Loucy (cell line): ENCODE data around the gene EPG5.

Source experiments
- H2AFZ ChIP-seq: fragments of 200-600 bp; sonication (generic); 2 replicates; pipeline ENCODE4 v1.6.0; 2016; ENCODE audit warnings: antibody characterized with exemption, mild to moderate bottlenecking, low read length, moderate library complexity
- H3F3A ChIP-seq: fragments of 200-600 bp; 2 replicates; pipeline ENCODE4 v1.6.0; 2016; ENCODE audit warnings: antibody characterized with exemption, low read depth, mild to moderate bottlenecking
- H3K27me3 ChIP-seq: fragments of 200-600 bp; sonication (generic); 2 replicates; pipeline ENCODE4 v1.6.1; 2014; ENCODE audit warnings: low read length, mild to moderate bottlenecking; ENCODE audit not compliant: insufficient read depth, poor library complexity, severe bottlenecking
- H3K36me3 ChIP-seq: fragments of 200-600 bp; sonication (generic); 2 replicates; pipeline ENCODE4 v1.6.1; 2016; ENCODE audit warnings: low read length; ENCODE audit not compliant: insufficient read depth
- H3K4me1 ChIP-seq: fragments of 200-600 bp; sonication (generic); 2 replicates; pipeline ENCODE4 v1.5.1; 2014; ENCODE audit warnings: low read length, mild to moderate bottlenecking; ENCODE audit not compliant: insufficient read depth, poor library complexity, severe bottlenecking
- H3K4me2 ChIP-seq: fragments of 200-600 bp; sonication (generic); 2 replicates; pipeline ENCODE4 v1.6.0; 2014; ENCODE audit warnings: antibody characterized with exemption, low read length, low read depth, mild to moderate bottlenecking; ENCODE audit not compliant: poor library complexity, severe bottlenecking
- H3K4me3 ChIP-seq: fragments of 200-600 bp; sonication (generic); 2 replicates; pipeline ENCODE4 v1.5.1; 2014; ENCODE audit warnings: low read length, mild to moderate bottlenecking, mixed read lengths; ENCODE audit not compliant: poor library complexity, severe bottlenecking
- H3K79me2 ChIP-seq: fragments of 200-600 bp; sonication (generic); 2 replicates; pipeline ENCODE4 v1.6.1; 2014; ENCODE audit warnings: low read length; ENCODE audit not compliant: insufficient read depth
- H3K9ac ChIP-seq: fragments of 200-600 bp; sonication (generic); 2 replicates; pipeline ENCODE4 v1.6.0; 2014; ENCODE audit warnings: mild to moderate bottlenecking, low read depth, low read length, moderate library complexity; ENCODE audit not compliant: poor library complexity, severe bottlenecking
- H3K9me2 ChIP-seq: fragments of 200-600 bp; sonication (generic); replicated peaks from 2 replicates; pipeline ENCODE4 v1.6.1; 2016; ENCODE audit warnings: low read depth, low read length, mixed read lengths
- H3K9me3 ChIP-seq: fragments of 200-600 bp; sonication (generic); 2 replicates; pipeline ENCODE4 v1.6.1; 2014; ENCODE audit warnings: mild to moderate bottlenecking, antibody characterized with exemption, low read length, low read depth; ENCODE audit not compliant: insufficient read depth
- H4K20me1 ChIP-seq: fragments of 200-600 bp; sonication (generic); 2 replicates; pipeline ENCODE4 v1.6.0; 2014; ENCODE audit warnings: antibody characterized with exemption, low read length, mild to moderate bottlenecking; ENCODE audit not compliant: insufficient read depth, poor library complexity, severe bottlenecking
- EZH2phosphoT487 ChIP-seq: fragments of 200-600 bp; IDR thresholded peaks from 2 replicates; pipeline ENCODE4 v1.6.1; 2018; ENCODE audit warnings: antibody characterized with exemption, mild to moderate bottlenecking, moderate library complexity, borderline replicate concordance
- TF ChIP-seq, protein P1 (sequence below): fragments of 200-600 bp; sonication (generic); conservative IDR thresholded peaks from 2 replicates; pipeline ENCODE4 v1.5.1; 2014; ENCODE audit warnings: mild to moderate bottlenecking, antibody characterized with exemption, low read length

The EPG5 gene

DNA sequence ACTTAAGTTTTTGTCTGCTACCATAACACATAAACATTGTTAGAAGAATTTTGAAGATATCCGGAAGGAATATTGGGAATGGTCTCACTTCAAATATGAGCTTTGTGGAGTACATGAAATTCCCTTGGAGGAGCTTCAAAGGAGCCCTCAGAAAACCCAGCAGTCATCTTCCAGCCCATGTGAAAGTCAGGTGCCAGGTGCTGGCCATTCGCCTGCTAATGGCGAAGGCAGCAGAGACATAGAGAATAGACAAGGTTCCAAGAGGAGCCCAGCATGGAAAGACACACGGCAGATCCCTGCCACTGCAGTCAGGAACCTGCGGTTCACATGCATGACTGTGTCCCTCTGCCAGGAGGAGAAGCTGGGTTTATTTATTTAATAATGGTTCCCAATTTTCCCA is 40.0 kb upstream of the EPG5 start:
- TF ChIP-seq, protein P1, sequence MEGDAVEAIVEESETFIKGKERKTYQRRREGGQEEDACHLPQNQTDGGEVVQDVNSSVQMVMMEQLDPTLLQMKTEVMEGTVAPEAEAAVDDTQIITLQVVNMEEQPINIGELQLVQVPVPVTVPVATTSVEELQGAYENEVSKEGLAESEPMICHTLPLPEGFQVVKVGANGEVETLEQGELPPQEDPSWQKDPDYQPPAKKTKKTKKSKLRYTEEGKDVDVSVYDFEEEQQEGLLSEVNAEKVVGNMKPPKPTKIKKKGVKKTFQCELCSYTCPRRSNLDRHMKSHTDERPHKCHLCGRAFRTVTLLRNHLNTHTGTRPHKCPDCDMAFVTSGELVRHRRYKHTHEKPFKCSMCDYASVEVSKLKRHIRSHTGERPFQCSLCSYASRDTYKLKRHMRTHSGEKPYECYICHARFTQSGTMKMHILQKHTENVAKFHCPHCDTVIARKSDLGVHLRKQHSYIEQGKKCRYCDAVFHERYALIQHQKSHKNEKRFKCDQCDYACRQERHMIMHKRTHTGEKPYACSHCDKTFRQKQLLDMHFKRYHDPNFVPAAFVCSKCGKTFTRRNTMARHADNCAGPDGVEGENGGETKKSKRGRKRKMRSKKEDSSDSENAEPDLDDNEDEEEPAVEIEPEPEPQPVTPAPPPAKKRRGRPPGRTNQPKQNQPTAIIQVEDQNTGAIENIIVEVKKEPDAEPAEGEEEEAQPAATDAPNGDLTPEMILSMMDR, result no peak
- TF ChIP-seq EZH2phosphoT487, result no peak
- no peak overlapping the region for H3K4me2 ChIP-seq
- H3K9me3 ChIP-seq, result peaks cover under 1% of the 10 kb centered on the region; the same call in 1 of the 2 replicates
- no peaks in the 10 kb centered on the region for H3K79me2 ChIP-seq
- no peaks in the 10 kb centered on the region for H3K36me3 ChIP-seq
- no peak overlapping the region for H3K4me3 ChIP-seq
- H3F3A ChIP-seq, result no peaks in the 10 kb centered on the region
- no peaks in the 10 kb centered on the region for H4K20me1 ChIP-seq
- H3K9me2 ChIP-seq, result no peaks in the 10 kb centered on the region
- no peak overlapping the region for H3K9ac ChIP-seq
- no peak overlapping the region for H2AFZ ChIP-seq
- H3K4me1 ChIP-seq, result no peaks in the 10 kb centered on the region
- no peaks in the 10 kb centered on the region for H3K27me3 ChIP-seq

DNA sequence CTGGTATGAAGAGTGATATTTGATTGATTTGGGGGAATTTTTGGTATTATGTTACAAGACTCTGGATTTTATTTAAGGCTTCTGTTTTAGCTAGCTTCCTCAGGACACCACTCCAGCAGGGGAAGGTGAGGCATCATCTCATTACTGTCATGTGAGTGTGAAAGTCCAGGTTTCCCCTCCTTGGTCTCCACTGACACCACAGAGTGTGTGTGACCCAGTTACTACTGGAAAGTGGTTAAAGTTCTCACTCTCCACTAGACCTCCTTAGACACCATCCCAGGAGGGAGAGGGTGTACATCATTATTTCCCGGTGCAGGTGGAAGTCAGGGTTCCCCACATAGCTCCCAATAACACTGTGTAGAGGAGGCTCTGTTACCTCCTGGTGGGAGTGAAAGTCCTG is 35.8 kb upstream of the EPG5 start:
- no peaks in the 10 kb centered on the region for H3K27me3 ChIP-seq
- H3K9me2 ChIP-seq, result no peaks in the 10 kb centered on the region
- H4K20me1 ChIP-seq, result no peaks in the 10 kb centered on the region
- no peaks in the 10 kb centered on the region for H3F3A ChIP-seq
- TF ChIP-seq, protein P1, result no peak
- TF ChIP-seq EZH2phosphoT487, result no peak
- peaks cover 21% of the 10 kb centered on the region for H3K4me1 ChIP-seq
- no peaks in the 10 kb centered on the region for H3K79me2 ChIP-seq
- H3K4me3 ChIP-seq, result no peak overlapping the region
- H3K9me3 ChIP-seq, result peaks cover 4% of the 10 kb centered on the region; the same call in 1 of the 2 replicates
- H3K9ac ChIP-seq, result no peak overlapping the region
- H3K4me2 ChIP-seq, result no peak overlapping the region
- no peaks in the 10 kb centered on the region for H3K36me3 ChIP-seq
- H2AFZ ChIP-seq, result no peak overlapping the region

DNA sequence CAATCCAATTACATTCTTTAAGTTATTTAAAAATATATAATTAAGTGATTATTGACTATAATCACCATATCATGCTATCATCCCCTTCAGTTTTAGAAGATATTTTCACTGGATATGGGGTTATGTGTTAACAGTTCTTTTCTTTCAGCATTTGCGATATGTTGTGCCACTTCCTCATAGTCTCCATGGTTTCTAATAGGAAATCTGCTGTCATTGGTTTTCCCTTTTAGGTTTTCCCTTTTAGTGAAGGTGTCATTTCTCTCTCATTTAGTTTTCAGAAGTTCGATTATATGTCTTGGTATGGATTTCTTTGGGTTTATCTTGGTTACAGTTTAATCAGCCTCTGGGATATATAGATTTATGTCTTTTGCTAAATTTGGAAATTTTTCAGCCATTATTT is 34.8 kb upstream of the EPG5 start:
- Histone ChIP-seq H3K4me3 (no peak overlapping the region), H3K9me2 (no peaks in the 10 kb centered on the region), H3K9ac (no peak overlapping the region), H3F3A (no peaks in the 10 kb centered on the region), H4K20me1 (no peaks in the 10 kb centered on the region), H3K79me2 (no peaks in the 10 kb centered on the region), H3K36me3 (no peaks in the 10 kb centered on the region), H3K4me2 (no peak overlapping the region), H2AFZ (no peak overlapping the region), H3K9me3 (peaks cover 4% of the 10 kb centered on the region; the same call in 1 of the 2 replicates), H3K27me3 (no peaks in the 10 kb centered on the region), H3K4me1 (peaks cover 25% of the 10 kb centered on the region)
- no peak for TF ChIP-seq EZH2phosphoT487
- TF ChIP-seq, protein P1, result no peak
